ENCODE measurements around the gene HGFAC. TPM values are rescaled to one million over a fixed set of nuclear protein-coding genes. Genes with fewer than 3 reads are reported as not detected.

Gene HGFAC
- total RNA-seq, 1 experiment from 2014 or later: 0.37 TPM

- H2BK20ac ChIP-seq (ENCODE audit: low read depth, low read length, poor library complexity, severe bottlenecking): no peak overlapping the region
- H3K27me3 ChIP-seq (ENCODE audit: insufficient read depth, low read length): peaks cover 4% of the 10 kb centered on the region; the same call in 1 of the 2 replicates
- H3K4me1 Mint-ChIP-seq: peaks cover 2 to 11% of the 10 kb centered on the region in 2 experiments; a peak in 2 of 4 replicates
- H3K36me3 Mint-ChIP-seq (ENCODE audit: insufficient read depth in 1 of 3, low read depth in 3 of 3): peaks cover 1 to 13% (median 3%) of the 10 kb centered on the region in 3 experiments
- no peaks in the 10 kb centered on the region for H3K9me3 ChIP-seq (ENCODE audit: control insufficient read depth, low read depth, low read length)
- peaks cover 72% of the 10 kb centered on the region for H3K27me3 Mint-ChIP-seq (ENCODE audit: low read depth)
- no peak overlapping the region for H3K4me3 Mint-ChIP-seq
- no peak overlapping the region for H4K91ac ChIP-seq (ENCODE audit: insufficient read length, low read depth, low read length)
- H4K20me1 ChIP-seq (ENCODE audit: control insufficient read depth, insufficient read depth, insufficient read length): peaks cover 4% of the 10 kb centered on the region
- H3K9me3 Mint-ChIP-seq: no peaks in the 10 kb centered on the region; a peak in 1 of 5 replicates
- H3K4ac ChIP-seq (ENCODE audit: low read depth, low read length): no peak overlapping the region
- no peak overlapping the region for H3K56ac ChIP-seq (ENCODE audit: insufficient read length, low read depth, low read length)
- no peak overlapping the region for H3K23ac ChIP-seq (ENCODE audit: insufficient read length, low read depth, low read length)
- H4K5ac ChIP-seq (ENCODE audit: insufficient read length, low read depth, low read length): no peak overlapping the region
- H2BK15ac ChIP-seq (ENCODE audit: low read depth, low read length): no peak overlapping the region
- no peak overlapping the region for H2AFZ ChIP-seq (ENCODE audit: low read length)
- H2BK12ac ChIP-seq (ENCODE audit: insufficient read length, low read depth, low read length): no peak overlapping the region
- H3K79me2 ChIP-seq (ENCODE audit: insufficient read depth, low read length): no peaks in the 10 kb centered on the region
- no peak overlapping the region for H3T11ph ChIP-seq (ENCODE audit: low read length)
- H3K79me1 ChIP-seq (ENCODE audit: insufficient read depth, low read depth, low read length, poor library complexity, severe bottlenecking): no peaks in the 10 kb centered on the region
- no peaks in the 10 kb centered on the region for H3K23me2 ChIP-seq (ENCODE audit: insufficient read length, low read depth, low read length, poor library complexity, severe bottlenecking)
- H3K14ac ChIP-seq (ENCODE audit: insufficient read depth, low read length): no peak overlapping the region
- no peak overlapping the region for H2BK5ac ChIP-seq (ENCODE audit: insufficient read length, low read length)
- H4K8ac ChIP-seq (replicated peaks; ENCODE audit: insufficient read length, low read depth, low read length): no peak overlapping the region
- H3K9ac ChIP-seq (ENCODE audit: extremely low read depth, insufficient read length, low read length): no peak overlapping the region
- H2BK120ac ChIP-seq (ENCODE audit: low read depth, low read length, poor library complexity, severe bottlenecking): no peak overlapping the region
- H3K27ac Mint-ChIP-seq: no peak overlapping the region
- no CpG with 5 or more reads among the region's 11 CpGs for WGBS (ENCODE audit: extremely low coverage, insufficient read length, low lambda C conversion rate)
- TF ChIP-seq CTCF (conservative IDR thresholded peaks at IDR 0.05): no peak
- no peak overlapping the region for H3K27ac ChIP-seq (ENCODE audit: insufficient read length, low read depth, low read length)
- no peaks in the 10 kb centered on the region for H3K4me1 ChIP-seq (ENCODE audit: insufficient read depth, low read length)
- DNase-seq: no peak
- H3K18ac ChIP-seq (ENCODE audit: insufficient read length, low read depth, low read length): no peak overlapping the region
- H3K4me2 ChIP-seq (ENCODE audit: insufficient read depth, insufficient read length, low read length): no peak overlapping the region
- no peak overlapping the region for H2AK5ac ChIP-seq (ENCODE audit: insufficient read length, low read length)
Measured at GRCh38 chr4:3498407-3498806, 56.6 kb downstream of the HGFAC start.

Other genes starting within 250 kb of the HGFAC start
- 0.83 and 0.86 TPM in 2 replicates for gene MSANTD1, start 192.8 kb upstream of the HGFAC start, total RNA-seq (2021)
- 14.0 and 16.9 TPM in 2 replicates for gene RGS12, start 148.9 kb upstream of the HGFAC start, total RNA-seq (2021)
- 0.26 TPM in 1 of 2 replicates, not detected in the other for gene DOK7, start 21.3 kb downstream of the HGFAC start, total RNA-seq (2021)
- 84.3 and 85.9 TPM in 2 replicates for gene LRPAP1, start 90.5 kb downstream of the HGFAC start, total RNA-seq (2021)

Data from H9 (cell line).